ENCODE measurements around the gene ASF1A.

Gene ASF1A

DNA sequence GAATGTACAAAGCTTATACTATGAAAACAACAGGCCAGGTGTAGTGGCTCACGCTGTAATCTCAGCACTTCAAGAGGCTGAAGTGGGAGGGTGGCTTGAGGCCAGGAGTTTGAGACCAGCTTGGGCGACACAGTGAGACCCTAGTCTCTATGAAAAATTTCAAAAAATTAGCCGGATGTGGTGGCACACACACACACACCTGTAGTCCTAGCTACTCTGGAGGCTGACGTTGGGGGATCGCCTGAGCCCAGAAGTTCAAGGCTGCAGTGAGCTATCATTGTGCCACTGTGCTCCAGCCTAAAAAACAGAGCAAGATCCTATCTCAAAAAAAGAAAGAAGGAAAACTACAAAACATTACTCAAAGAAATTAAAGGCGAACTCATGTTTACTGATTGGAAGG is 7.3 kb upstream of the ASF1A start:
- Histone ChIP-seq H3K4me1 (peaks cover 12 to 23% (median 16%) of the 10 kb centered on the region in 10 experiments), H3K27me3 (no peaks in the 10 kb centered on the region), H3K36me3 (peaks cover 0 to 25% (median 0%) of the 10 kb centered on the region in 11 experiments; a peak in 4 of 22 replicates), H3K4me3 (no peak overlapping the region), H3K9me3 (replicated peaks in 1 of 11) (peaks cover 0 to 10% (median 0%) of the 10 kb centered on the region in 11 experiments; a peak in 2 of 22 replicates), H3K27ac (no peak overlapping the region), H4K20me1 (peaks cover 0 to 52% (median 0%) of the 10 kb centered on the region in 11 experiments; a peak in 7 of 22 replicates), H3K9ac (no peak overlapping the region), H3K4me2 (no peak overlapping the region)
- TF ChIP-seq Cebpa-rat (IDR thresholded peaks at IDR 0.05) = no peak

DNA sequence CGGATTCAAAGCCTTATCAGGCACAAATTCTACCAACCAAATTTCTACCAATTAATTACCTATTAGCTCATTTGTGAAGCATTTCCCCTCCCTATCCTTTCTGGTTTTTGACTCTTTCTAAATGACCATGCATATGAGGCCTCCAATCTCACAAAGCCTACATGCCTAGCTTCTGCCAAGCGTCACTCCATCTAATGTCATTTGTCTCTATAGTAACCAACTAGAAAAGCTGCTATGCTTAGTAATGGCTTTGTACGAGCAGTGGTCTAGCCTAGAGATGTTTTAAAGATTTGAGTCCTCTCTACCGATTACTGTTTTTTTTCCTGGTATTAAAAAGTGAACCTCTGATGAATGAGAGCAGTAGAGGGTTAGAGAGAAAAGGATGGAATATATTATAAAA is 4.8 kb upstream of the ASF1A start:
- no peak overlapping the region for H3K4me3 ChIP-seq
- peaks cover 21 to 28% (median 24%) of the 10 kb centered on the region in 10 experiments for H3K4me1 ChIP-seq
- no peak for TF ChIP-seq Cebpa-rat (IDR thresholded peaks at IDR 0.05)
- no peak overlapping the region for H3K9ac ChIP-seq
- H3K9me3 ChIP-seq (replicated peaks in 1 of 11) = no peaks in the 10 kb centered on the region
- H4K20me1 ChIP-seq = peaks cover 0 to 56% (median 0%) of the 10 kb centered on the region in 11 experiments; a peak in 7 of 22 replicates
- H3K4me2 ChIP-seq = no peak overlapping the region
- peaks cover 0 to 25% (median 0%) of the 10 kb centered on the region in 11 experiments; a peak in 4 of 22 replicates for H3K36me3 ChIP-seq
- no peak overlapping the region for H3K27ac ChIP-seq
- no peaks in the 10 kb centered on the region for H3K27me3 ChIP-seq

DNA sequence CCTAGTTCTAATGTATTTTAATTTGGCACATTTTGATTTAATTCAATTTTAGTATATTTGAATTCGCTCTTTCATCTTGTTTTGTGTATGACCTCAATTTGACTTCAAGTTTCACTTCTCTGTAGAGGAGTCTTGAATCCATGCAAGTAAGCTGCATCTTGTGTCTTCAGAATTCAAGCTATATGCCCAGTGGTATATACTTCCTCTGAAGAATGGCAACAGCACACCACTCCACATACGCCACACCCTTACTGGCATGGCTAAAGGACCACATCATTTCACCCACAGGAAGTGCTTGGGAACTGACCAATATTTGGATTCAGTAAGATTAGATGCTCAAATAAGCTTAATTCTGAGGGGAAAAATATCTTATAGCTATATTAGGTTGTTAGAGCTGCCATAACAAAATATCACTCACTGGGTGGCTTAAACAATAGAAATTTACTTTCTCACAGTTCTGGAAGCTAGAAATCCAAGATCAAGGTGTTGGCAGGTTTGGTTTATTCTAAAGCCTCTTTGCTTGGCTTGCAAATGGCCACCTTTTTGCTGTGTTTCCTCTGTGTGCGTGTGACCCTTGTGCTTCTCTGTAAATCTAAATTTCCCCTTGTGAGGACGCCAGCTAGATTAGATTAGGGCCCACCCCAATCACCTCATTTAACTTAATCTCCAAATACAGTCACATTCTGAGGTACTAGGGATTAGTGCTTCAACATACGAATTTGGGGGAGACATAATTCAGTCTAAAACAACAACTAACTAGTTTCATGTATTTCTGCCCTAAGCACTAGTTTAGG is 2.8 kb upstream of the ASF1A start:
- peaks cover 23 to 36% (median 27%) of the 10 kb centered on the region in 10 experiments for H3K4me1 ChIP-seq
- H3K4me3 ChIP-seq = no peak overlapping the region
- H4K20me1 ChIP-seq = peaks cover 0 to 56% (median 0%) of the 10 kb centered on the region in 11 experiments; a peak in 7 of 22 replicates
- peak overlapping the region; percentile 78 to 95 (median 87) for H3K4me2 ChIP-seq
- no peak for TF ChIP-seq Cebpa-rat (IDR thresholded peaks at IDR 0.05)
- no peaks in the 10 kb centered on the region for H3K9me3 ChIP-seq (replicated peaks in 1 of 11)
- peaks cover 0 to 25% (median 0%) of the 10 kb centered on the region in 11 experiments; a peak in 4 of 22 replicates for H3K36me3 ChIP-seq
- peak overlapping the region in 5 of 11 experiments; percentile 40 to 98 (median 96); a peak in 10 of 22 replicates for H3K27ac ChIP-seq
- no peaks in the 10 kb centered on the region for H3K27me3 ChIP-seq
- H3K9ac ChIP-seq = peak overlapping the region in 1 of 11 experiments; percentile 45; a peak in 1 of 22 replicates

DNA sequence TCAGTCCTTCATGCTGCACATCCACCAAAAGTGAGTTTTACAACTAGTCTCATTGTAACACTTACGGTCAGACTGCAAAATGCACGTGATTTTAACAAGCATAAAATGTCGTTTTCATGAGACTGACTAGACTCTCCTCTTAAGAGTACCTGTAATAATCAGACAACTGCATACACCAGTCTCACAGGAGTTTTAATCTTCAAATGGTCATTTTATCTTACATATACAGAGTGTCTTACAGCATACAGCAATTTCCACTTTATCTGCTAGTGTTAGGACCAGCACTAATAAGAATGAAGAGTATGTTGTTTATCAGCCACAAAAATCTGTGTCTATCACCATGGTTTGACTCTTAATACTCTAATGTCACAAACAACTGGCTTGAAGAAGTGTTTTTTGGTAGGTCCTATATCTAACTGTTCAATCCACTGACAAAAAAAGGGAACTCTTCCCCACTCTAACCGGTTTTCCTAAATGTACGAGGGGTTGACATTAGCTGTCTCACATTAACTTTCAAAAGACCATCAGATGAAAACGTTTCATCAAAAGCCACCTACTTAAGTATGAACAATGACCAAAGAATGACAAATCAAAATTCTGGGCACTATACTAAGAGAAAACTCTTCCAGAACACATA is 1.5 kb upstream of the ASF1A start:
- H3K27ac ChIP-seq = peak overlapping the region; percentile 81 to 100 (median 98)
- H3K9me3 ChIP-seq (replicated peaks in 1 of 11) = no peaks in the 10 kb centered on the region
- peaks cover 31 to 49% (median 39%) of the 10 kb centered on the region in 10 experiments for H3K4me1 ChIP-seq
- peak overlapping the region; percentile 79 to 97 (median 86) for H3K4me3 ChIP-seq
- peaks cover 0 to 33% (median 9%) of the 10 kb centered on the region in 11 experiments; a peak in 10 of 22 replicates for H3K36me3 ChIP-seq
- H3K4me2 ChIP-seq = peak overlapping the region; percentile 78 to 95 (median 87)
- no peaks in the 10 kb centered on the region for H3K27me3 ChIP-seq
- H4K20me1 ChIP-seq = peaks cover 0 to 48% (median 3%) of the 10 kb centered on the region in 11 experiments; a peak in 9 of 22 replicates
- no peak for TF ChIP-seq Cebpa-rat (IDR thresholded peaks at IDR 0.05)
- peak overlapping the region; percentile 86 to 100 (median 99) for H3K9ac ChIP-seq

DNA sequence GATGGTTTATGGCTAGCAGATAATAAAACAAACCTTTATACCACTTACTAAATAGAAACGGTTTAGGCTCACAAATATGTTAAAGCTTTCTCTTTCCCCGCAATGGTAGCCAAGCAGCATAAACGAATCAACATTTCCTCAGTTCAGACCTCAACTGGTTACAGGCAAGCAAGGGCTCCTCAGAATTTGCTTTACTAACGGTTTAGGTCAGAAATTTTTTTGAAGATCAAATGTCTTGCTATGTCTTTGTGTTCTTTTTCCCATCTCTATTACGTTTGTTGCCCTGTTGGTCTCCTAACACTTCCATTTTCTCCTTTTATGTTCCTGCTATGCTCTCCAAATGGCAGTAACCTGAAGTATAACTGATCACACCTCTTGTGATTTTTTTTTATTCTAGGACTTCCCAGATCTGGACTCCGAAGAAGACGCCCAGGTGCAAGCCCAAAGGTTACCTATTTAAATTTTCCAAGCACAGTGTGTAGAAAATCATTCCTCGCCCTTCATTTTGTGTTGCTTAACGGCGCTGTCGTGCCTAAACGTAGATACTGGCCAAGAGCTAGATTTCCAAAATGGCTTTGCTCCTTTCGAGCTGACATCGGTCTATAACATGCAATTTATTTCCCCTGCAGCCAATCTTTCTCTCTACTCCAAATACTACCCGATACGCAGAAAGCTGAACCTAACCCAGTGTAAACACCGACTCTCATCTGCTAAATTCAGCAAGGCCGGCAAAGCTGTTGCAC is 717 bp upstream of the ASF1A start:
- Histone ChIP-seq H3K4me2 (peak overlapping the region; percentile 78 to 95 (median 87)), H3K4me1 (peaks cover 31 to 54% (median 45%) of the 10 kb centered on the region in 10 experiments), H3K9me3 (replicated peaks in 1 of 11) (no peaks in the 10 kb centered on the region), H3K36me3 (peaks cover 0 to 34% (median 15%) of the 10 kb centered on the region in 11 experiments; a peak in 15 of 22 replicates), H3K27me3 (no peaks in the 10 kb centered on the region), H4K20me1 (peaks cover 0 to 41% (median 6%) of the 10 kb centered on the region in 11 experiments; a peak in 10 of 22 replicates), H3K27ac (peak overlapping the region; percentile 81 to 100 (median 98)), H3K4me3 (peak overlapping the region; percentile 79 to 97 (median 86)), H3K9ac (peak overlapping the region; percentile 86 to 100 (median 99))
- TF ChIP-seq Cebpa-rat (IDR thresholded peaks at IDR 0.05) = no peak

DNA sequence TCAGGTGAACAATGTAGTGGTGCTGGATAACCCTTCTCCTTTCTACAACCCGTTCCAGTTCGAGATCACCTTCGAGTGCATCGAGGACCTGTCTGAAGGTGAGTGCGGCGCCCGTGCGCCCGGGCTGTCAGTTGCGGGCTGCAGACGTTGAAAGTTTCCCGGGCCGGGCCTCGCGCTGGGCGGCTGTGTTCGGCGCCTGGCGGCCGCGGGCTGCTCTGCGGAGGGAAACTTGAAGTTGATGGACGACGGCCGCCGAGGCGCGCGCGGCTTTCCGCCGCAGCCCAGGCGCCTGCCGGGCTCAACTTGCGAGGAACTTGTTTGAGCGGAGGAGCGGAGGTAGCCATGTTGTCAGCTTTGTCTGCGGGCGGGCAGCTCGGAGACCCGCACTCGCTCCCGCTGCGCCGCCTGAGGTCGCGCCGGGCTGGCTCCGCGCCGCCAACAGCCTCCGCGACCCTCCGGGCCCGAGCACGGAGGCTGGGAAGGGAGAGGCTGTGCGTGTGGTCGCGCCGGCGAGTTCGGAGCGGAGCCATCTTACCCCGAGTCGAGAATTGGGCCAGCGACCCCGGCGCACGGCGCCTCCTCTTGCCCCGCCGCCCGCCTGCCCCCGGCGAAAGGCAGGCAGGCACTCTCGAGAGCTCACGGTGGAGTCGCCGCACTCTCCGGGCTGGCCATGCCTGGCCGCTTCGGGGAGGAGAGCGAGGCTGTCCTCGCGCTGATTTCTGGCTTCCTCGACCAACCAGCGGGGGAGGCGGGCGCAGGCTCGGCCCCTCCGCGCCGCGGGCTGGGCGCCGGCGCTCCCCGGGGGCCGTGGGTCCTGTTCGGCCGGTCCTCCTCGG is 691 bp downstream of the ASF1A start:
- Histone ChIP-seq H3K27me3 (no peaks in the 10 kb centered on the region), H3K27ac (peak overlapping the region; percentile 95 to 100 (median 98)), H3K36me3 (peaks cover 9 to 36% (median 29%) of the 10 kb centered on the region in 11 experiments; a peak in 20 of 22 replicates), H3K4me1 (peaks cover 37 to 64% (median 50%) of the 10 kb centered on the region in 10 experiments), H3K4me2 (peak overlapping the region; percentile 60 to 91 (median 73)), H3K4me3 (peak overlapping the region; percentile 79 to 97 (median 86)), H3K9ac (peak overlapping the region; percentile 94 to 100 (median 99)), H3K9me3 (replicated peaks in 1 of 11) (no peaks in the 10 kb centered on the region), H4K20me1 (peaks cover 7 to 47% (median 15%) of the 10 kb centered on the region in 11 experiments; a peak in 15 of 22 replicates)
- no peak for TF ChIP-seq Cebpa-rat (IDR thresholded peaks at IDR 0.05)

DNA sequence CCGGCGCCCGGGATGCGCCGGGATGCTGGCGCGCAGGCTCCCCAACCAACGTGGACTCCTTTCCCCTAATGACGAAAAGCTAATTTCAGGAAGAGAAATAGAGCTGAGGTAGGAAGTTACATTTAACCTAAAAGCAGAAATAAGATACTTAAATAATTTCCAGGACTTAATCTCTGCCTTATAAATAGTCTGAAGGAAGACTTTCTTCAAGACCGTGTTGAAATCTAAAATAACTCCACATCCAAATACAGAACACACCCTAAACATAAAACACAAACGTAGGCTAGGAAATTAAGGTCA is 1.3 kb downstream of the ASF1A start:
- Histone ChIP-seq H3K36me3 (peaks cover 6 to 36% (median 31%) of the 10 kb centered on the region in 11 experiments; a peak in 20 of 22 replicates), H3K27ac (peak overlapping the region; percentile 95 to 100 (median 98)), H4K20me1 (peaks cover 13 to 47% (median 20%) of the 10 kb centered on the region in 11 experiments; a peak in 17 of 22 replicates), H3K4me1 (peaks cover 38 to 65% (median 52%) of the 10 kb centered on the region in 10 experiments), H3K4me2 (peak overlapping the region; percentile 60 to 91 (median 73)), H3K9ac (peak overlapping the region; percentile 94 to 100 (median 99)), H3K4me3 (peak overlapping the region; percentile 79 to 97 (median 86)), H3K27me3 (no peaks in the 10 kb centered on the region), H3K9me3 (replicated peaks in 1 of 11) (no peaks in the 10 kb centered on the region)
- TF ChIP-seq Cebpa-rat (IDR thresholded peaks at IDR 0.05) = no peak
